ENCODE results near the gene NUTF2.

DNA sequence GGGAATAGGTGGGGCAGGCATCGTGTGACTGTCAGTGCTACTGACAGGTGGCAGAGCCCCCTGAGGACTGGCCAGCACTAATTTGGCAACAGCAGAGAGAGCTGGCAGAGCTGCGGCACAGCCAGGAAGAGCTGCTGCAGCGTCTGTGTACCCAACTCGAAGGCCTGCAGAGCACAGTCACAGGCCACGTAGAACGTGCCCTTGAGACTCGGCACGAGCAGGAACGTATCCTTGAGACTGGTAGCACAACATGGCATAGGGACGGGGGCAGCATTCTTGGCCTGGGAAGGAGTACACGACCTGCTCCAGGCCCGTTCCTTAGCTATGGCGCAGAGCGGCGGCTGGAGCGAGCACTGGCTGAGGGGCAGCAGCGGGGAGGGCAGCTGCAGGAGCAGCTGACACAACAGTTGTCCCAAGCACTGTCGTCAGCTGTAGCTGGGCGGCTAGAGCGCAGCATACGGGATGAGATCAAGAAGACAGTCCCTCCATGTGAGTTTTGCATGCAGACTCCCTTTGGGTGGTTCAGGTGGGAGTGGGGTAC is 35.0 kb downstream of the NUTF2 start:
- TF ChIP-seq, protein P1, sequence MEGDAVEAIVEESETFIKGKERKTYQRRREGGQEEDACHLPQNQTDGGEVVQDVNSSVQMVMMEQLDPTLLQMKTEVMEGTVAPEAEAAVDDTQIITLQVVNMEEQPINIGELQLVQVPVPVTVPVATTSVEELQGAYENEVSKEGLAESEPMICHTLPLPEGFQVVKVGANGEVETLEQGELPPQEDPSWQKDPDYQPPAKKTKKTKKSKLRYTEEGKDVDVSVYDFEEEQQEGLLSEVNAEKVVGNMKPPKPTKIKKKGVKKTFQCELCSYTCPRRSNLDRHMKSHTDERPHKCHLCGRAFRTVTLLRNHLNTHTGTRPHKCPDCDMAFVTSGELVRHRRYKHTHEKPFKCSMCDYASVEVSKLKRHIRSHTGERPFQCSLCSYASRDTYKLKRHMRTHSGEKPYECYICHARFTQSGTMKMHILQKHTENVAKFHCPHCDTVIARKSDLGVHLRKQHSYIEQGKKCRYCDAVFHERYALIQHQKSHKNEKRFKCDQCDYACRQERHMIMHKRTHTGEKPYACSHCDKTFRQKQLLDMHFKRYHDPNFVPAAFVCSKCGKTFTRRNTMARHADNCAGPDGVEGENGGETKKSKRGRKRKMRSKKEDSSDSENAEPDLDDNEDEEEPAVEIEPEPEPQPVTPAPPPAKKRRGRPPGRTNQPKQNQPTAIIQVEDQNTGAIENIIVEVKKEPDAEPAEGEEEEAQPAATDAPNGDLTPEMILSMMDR (IDR thresholded peaks at IDR 0.05), result no peak
- TF ChIP-seq POLR2A (IDR thresholded peaks at IDR 0.05), result no peak

Measured in lower leg skin (tissue), 3 donors.